ENCODE data around the gene ANKRD55. TPM values are rescaled to one million over a fixed set of nuclear protein-coding genes. Genes with fewer than 3 reads are reported as not detected.

Gene ANKRD55
- not detected in 2 replicates for total RNA-seq

DNA sequence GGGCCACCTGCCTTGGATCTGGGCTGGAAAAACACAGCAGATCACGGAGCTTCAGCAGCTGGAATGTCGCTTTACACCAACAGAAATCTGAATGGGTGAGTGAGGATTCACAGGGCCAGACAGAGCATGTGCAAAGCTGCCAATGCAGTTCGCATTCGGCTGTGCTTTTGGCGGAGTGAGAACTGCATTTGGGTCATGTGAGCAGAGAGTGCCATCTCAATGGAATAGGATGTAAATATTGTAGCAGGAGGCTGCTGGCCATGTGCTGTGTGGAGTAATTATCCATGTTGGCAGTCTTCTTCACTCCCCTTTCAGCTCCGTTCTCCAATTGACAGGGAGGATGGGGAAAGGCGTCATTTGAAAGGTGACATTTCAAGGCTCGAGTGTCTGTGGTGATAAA, at the start of gene ANKRD55:
ANKRD55 (minus strand) TSS at position 101 of the 400 bp plus-strand sequence. CDS start 417 bp downstream, outside the sequence.

Other genes with a start within 250 kb of the ANKRD55 start
- 332 and 612 TPM in 2 replicates for gene IL6ST, start 238.4 kb downstream of the ANKRD55 start, total RNA-seq

Data from bronchial smooth muscle cell (primary cell).